Skeletal muscle tissue (tissue), 4 donors: ENCODE data around the gene TMEM212. TPM values are rescaled to one million over a fixed set of nuclear protein-coding genes. Genes with fewer than 3 reads are reported as not detected.
"Not testable (repeated sequence)": the region's sequence is repeated elsewhere in the genome, so short reads cannot be mapped to it uniquely, and the experiment has no call there.

Experiments used
- H3K27ac ChIP-seq: one replicate; pipeline ENCODE4 v1.7.0; 2013; ENCODE audit warnings: mild to moderate bottlenecking, low read depth, low read length, inconsistent platforms
- H3K27me3 ChIP-seq, 3 donors: one replicate each; pipeline ENCODE4 v1.7.0; 2013; ENCODE audit warnings: low read length in 3 of 3; ENCODE audit not compliant: control insufficient read depth in 3 of 3, insufficient read depth in 3 of 3
- H3K36me3 ChIP-seq, 3 donors: one replicate each; pipeline ENCODE4 v1.7.0; 2013; ENCODE audit warnings: low read length in 3 of 3; ENCODE audit not compliant: control insufficient read depth in 3 of 3, insufficient read depth in 3 of 3
- H3K4me1 ChIP-seq, 3 donors: one replicate each; pipeline ENCODE4 v1.7.0; 2013; ENCODE audit warnings: low read length in 3 of 3, mild to moderate bottlenecking in 3 of 3; ENCODE audit not compliant: control insufficient read depth in 3 of 3, insufficient read depth in 3 of 3
- H3K4me3 ChIP-seq, 3 donors: one replicate each; pipeline ENCODE4 v1.7.0; 2013; ENCODE audit warnings: low read length in 3 of 3
- H3K9ac ChIP-seq, 3 donors: one replicate each; pipeline ENCODE4 v1.7.0; 2013; ENCODE audit warnings: low read length in 3 of 3, mild to moderate bottlenecking in 3 of 3, moderate library complexity in 2 of 3, low read depth in 1 of 3
- H3K9me3 ChIP-seq, 3 donors: one replicate each; pipeline ENCODE4 v1.7.0; 2013; ENCODE audit warnings: low read length in 3 of 3; ENCODE audit not compliant: control insufficient read depth in 3 of 3
- total RNA-seq: library from RNA; depleted of rRNA; stranded (reverse); fragments of >200 nt; gene quantifications from one replicate; pipeline ENCODE4 v1.2.3, GENCODE V29; 2014
- donor health status: Osteomylitis.

The TMEM212 gene
- total RNA-seq, 1 donor from 2014 or later, result not detected

GRCh38 chr3:171850960-171851659 lies 8.0 kb downstream of the TMEM212 start:
- Histone ChIP-seq H3K27ac (no peak overlapping the region), H3K9me3 (peaks cover 0 to 9% (median 0%) of the 10 kb centered on the region in 3 donors), H3K4me1 (no peaks in the 10 kb centered on the region), H3K27me3 (no peaks in the 10 kb centered on the region), H3K9ac (no peak overlapping the region), H3K4me3 (no peak overlapping the region), H3K36me3 (no peaks in the 10 kb centered on the region)

GRCh38 chr3:171851660-171852058 lies 8.5 kb downstream of the TMEM212 start:
- no peak overlapping the region for H3K4me3 ChIP-seq
- no peaks in the 10 kb centered on the region for H3K27me3 ChIP-seq
- H3K9ac ChIP-seq, result no peak overlapping the region
- H3K9me3 ChIP-seq, result peaks cover 0 to 9% (median 0%) of the 10 kb centered on the region in 3 donors
- no peaks in the 10 kb centered on the region for H3K36me3 ChIP-seq
- H3K4me1 ChIP-seq, result no peaks in the 10 kb centered on the region
- H3K27ac ChIP-seq, result no peak overlapping the region

- no peaks in the 10 kb centered on the region for H3K27me3 ChIP-seq
- H3K9me3 ChIP-seq, result peaks cover 0 to 9% (median 0%) of the 10 kb centered on the region in 3 donors
Observed at GRCh38 chr3:171854649-171855305, 11.6 kb downstream of the TMEM212 start.

GRCh38 chr3:171858770-171859169 lies 15.6 kb downstream of the TMEM212 start:
- not testable (repeated sequence) for H3K27me3 ChIP-seq

More at GRCh38 chr3:171854649-171855305, 11.6 kb downstream of the TMEM212 start:
- Histone ChIP-seq H3K36me3 (no peaks in the 10 kb centered on the region), H3K27ac (no peak overlapping the region), H3K4me1 (no peaks in the 10 kb centered on the region), H3K4me3 (no peak overlapping the region), H3K9ac (no peak overlapping the region)

DNA sequence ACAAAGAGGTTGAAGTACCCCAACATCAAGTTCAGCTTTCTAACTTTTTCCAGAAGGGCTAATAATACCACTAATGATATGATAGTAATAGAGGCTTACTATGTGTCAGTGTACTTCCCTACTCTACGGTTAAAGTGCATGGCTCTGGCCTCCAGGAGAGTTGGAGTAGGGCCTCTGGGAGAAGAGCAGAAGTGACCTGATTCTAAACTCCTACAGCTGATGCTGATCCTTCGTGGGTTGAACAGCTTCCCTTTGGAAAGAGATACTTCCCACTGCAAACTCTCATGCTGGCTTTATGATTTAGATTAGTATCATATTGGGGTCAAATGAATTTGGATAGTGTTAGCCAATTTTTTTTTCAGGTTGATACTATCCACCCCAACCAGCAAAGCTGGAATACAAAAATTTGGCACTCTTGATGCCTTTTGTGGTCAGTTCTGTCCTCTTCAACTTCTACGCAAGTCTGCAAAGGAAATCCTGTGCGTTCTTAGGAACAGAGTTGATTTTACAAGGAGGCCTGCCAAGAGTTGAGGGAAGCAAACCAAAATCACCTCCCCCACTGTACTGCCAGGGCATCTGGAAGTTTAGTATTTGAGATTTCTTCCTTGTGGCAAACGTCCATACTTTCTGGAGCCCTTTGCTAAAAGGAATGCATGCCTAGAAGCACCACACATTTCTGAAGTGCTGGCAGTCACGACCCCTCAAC lies 17.8 kb downstream of the TMEM212 start:
- H3K9ac ChIP-seq, result no peak overlapping the region

More at GRCh38 chr3:171858770-171859169, 15.6 kb downstream of the TMEM212 start:
- H3K9me3 ChIP-seq, H3K4me3 ChIP-seq, H3K36me3 ChIP-seq, H3K9ac ChIP-seq, H3K27ac ChIP-seq, H3K4me1 ChIP-seq: not testable (repeated sequence)

DNA sequence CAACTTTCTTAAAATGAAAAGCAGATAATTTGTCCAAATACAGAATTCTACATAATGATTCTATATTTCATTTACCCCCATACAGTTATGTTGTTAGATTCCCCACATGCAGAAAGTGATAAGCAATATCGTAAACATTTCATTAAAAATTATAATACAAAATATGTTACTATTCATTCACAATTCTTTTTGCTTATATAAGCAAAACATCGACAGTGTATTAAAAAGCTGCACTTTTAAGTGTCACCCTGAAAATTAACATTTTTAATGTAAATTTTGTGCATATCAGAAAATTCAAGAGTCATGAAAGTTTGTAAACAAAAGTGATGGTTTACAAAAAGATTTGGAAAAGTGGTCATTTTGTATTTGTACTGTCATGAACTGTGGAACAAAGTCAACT lies 19.2 kb downstream of the TMEM212 start:
- no peak overlapping the region for H3K9ac ChIP-seq
- no peak overlapping the region for H3K27ac ChIP-seq
- H3K9me3 ChIP-seq, result no peaks in the 10 kb centered on the region
- no peaks in the 10 kb centered on the region for H3K27me3 ChIP-seq
- no peaks in the 10 kb centered on the region for H3K36me3 ChIP-seq
- peaks cover 0 to 8% (median 5%) of the 10 kb centered on the region in 3 donors for H3K4me1 ChIP-seq
- H3K4me3 ChIP-seq, result no peak overlapping the region

More for the DNA sequence above, 17.8 kb downstream of the TMEM212 start:
- Histone ChIP-seq H3K4me3 (no peak overlapping the region), H3K27ac (peak overlapping the region; percentile 1), H3K36me3 (no peaks in the 10 kb centered on the region), H3K4me1 (peaks cover 0 to 8% (median 5%) of the 10 kb centered on the region in 3 donors), H3K9me3 (no peaks in the 10 kb centered on the region), H3K27me3 (no peaks in the 10 kb centered on the region)

DNA sequence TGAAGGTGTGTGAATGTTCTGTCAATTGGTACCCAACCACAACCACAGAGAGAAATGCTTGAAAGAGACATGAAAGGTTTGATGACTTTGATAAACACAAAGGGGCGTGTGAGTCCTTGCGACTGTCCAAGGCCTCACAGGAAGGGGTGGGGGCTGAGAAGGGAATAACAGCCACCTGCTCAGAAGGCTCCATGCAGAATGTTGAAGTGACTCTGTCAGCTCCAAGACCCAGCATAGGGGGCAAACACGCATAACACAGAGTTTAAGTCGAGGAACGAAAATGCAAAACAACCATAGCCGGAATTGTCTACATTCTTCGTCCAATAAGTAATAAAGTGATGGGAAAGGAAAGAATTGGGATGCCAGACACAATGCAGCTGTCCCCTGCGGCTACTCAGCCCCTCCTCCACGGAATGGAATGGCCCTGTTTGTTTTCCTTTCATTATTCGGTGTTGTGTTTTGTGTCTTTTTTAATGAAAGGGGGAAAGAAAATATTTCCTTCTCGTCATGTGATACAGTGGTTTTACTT lies 19.9 kb downstream of the TMEM212 start:
- no peak overlapping the region for H3K27ac ChIP-seq
- no peaks in the 10 kb centered on the region for H3K36me3 ChIP-seq

GRCh38 chr3:171863920-171864319 lies 20.8 kb downstream of the TMEM212 start:
- Histone ChIP-seq H3K27ac (no peak overlapping the region), H3K27me3 (no peaks in the 10 kb centered on the region), H3K36me3 (no peaks in the 10 kb centered on the region), H3K4me1 (peaks cover 0 to 8% (median 5%) of the 10 kb centered on the region in 3 donors), H3K9me3 (no peaks in the 10 kb centered on the region), H3K4me3 (no peak overlapping the region), H3K9ac (no peak overlapping the region)

More for the DNA sequence above, 19.9 kb downstream of the TMEM212 start:
- Histone ChIP-seq H3K4me1 (peaks cover 0 to 8% (median 5%) of the 10 kb centered on the region in 3 donors), H3K9ac (no peak overlapping the region), H3K9me3 (no peaks in the 10 kb centered on the region), H3K27me3 (no peaks in the 10 kb centered on the region), H3K4me3 (peak overlapping the region in 2 of 3 donors; percentile 4 to 30)

DNA sequence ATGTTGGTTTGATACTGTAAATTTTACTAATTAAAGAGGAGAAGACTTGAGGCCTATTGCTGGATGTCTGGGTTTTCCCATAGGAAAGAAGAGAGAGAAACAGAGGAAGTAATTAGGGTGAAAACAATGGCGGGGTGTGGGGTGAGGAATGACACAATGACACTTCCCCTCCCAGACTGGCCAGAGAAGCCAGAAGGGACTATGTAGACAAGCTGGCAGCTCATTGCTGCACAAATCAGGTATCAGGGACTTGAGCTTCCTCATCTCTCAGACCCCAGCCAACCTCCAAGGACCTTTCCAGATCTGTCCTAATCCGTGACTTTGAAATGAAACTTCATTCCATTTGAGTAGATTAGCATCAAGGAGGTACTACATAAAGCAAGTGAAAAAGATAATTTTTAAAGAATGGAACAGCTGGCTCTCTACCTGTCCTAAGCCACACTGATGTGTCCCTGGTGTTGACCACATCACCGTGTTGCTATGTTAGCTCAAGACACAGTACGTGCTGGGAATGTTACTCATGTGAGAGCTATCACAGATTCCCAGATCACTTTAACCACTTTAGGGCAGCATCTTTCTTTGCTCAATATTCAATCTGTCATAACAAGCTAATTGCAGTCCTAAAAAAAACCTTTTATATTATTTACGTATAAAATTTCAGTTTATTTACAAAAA lies 22.2 kb downstream of the TMEM212 start:
- H3K9me3 ChIP-seq, result no peaks in the 10 kb centered on the region
- no peak overlapping the region for H3K9ac ChIP-seq
- H3K4me1 ChIP-seq, result peaks cover 0 to 8% (median 5%) of the 10 kb centered on the region in 3 donors
- H3K4me3 ChIP-seq, result no peak overlapping the region
- H3K27ac ChIP-seq, result no peak overlapping the region
- H3K27me3 ChIP-seq, result no peaks in the 10 kb centered on the region
- no peaks in the 10 kb centered on the region for H3K36me3 ChIP-seq
